K562 (cell line): ENCODE results near the gene IL20RA. TPM values are rescaled to one million over a fixed set of nuclear protein-coding genes. Genes with fewer than 3 reads are reported as not detected.

ENCODE experiments used
- ATAC-seq: fragments of 200-7000 bp; cut with Tn5 transposase; 3 replicates; pipeline ENCODE4 v1.9.1; 2020; ENCODE audit warnings: moderate library complexity
- BruUV-seq: library from RNA; stranded (reverse); fragments of 400-500 nt; replicated peaks from 2 replicates; lab custom pipeline; 2021; lab: Mats Ljungman, UMichigan
- CTCF ChIA-PET: fragments of 300-600 bp; formaldehyde crosslinking; extraction: SDS; loops from one replicate; lab custom pipeline; 2021; ENCODE audit warnings: low intra/inter-chr PET ratio; lab: Yijun Ruan, JAX
- POLR2A ChIA-PET: fragments of 300-600, 350-650 bp; sonication (Branson Sonifier 250); formaldehyde crosslinking; extraction: SDS; loops from one replicate; lab custom pipeline; 2021; ENCODE audit warnings: antibody characterized with exemption, inconsistent platforms; lab: Yijun Ruan, JAX
- DNase-seq, 4 experiments: peaks; one replicate each; pipeline versions ENCODE4 v3.0.0 to v3.0.0-alpha.2; 2011 to 2018; ENCODE audit warnings: low spot score in 3 of 4, mixed read lengths in 3 of 4; ENCODE audit errors: extremely low read depth in 1 of 4
- FAIRE-seq: peaks from 2 replicates; lab custom pipeline; 2011; peaks lifted over from hg19 to GRCh38; lab: Jason Lieb, UNC
- H2AFZ ChIP-seq: 2 replicates; pipeline ENCODE4 v1.6.0; 2011; ENCODE audit warnings: low read depth, low read length, control low read depth, inconsistent platforms
- H3K27ac ChIP-seq: fragments of 200-600 bp; 3 replicates; pipeline ENCODE4 v1.8.0; 2011; ENCODE audit warnings: low read depth, mild to moderate bottlenecking, control low read depth, inconsistent platforms, low read length, moderate library complexity, mixed read lengths; ENCODE audit errors: extremely low read depth
- H3K27me3 ChIP-seq, 2 experiments: fragments of 300-600 bp in 1 of 2; 2 replicates in 1 of 2; 3 replicates in 1 of 2; pipeline versions ENCODE4 v1.6.0 to v1.8.0; 2011; ENCODE audit warnings: inconsistent platforms in 2 of 2, low read length in 2 of 2, mild to moderate bottlenecking in 1 of 2, mixed read lengths in 1 of 2, moderate library complexity in 1 of 2; ENCODE audit not compliant: control insufficient read depth in 2 of 2, insufficient read depth in 2 of 2
- H3K36me3 ChIP-seq: fragments of 300-600 bp; 3 replicates; pipeline ENCODE4 v1.8.0; 2011; ENCODE audit warnings: mild to moderate bottlenecking, low read length, inconsistent platforms; ENCODE audit not compliant: control insufficient read depth, insufficient read depth
- H3K4me1 ChIP-seq, 2 experiments: fragments of 200-600 bp in 1 of 2; replicated peaks in 1 of 2; 2 replicates in 1 of 2; 3 replicates in 1 of 2; pipeline versions ENCODE4 v1.5.1 to v1.8.0; 2011; ENCODE audit warnings: inconsistent platforms in 2 of 2, low read length in 2 of 2, mild to moderate bottlenecking in 1 of 2, mixed read lengths in 1 of 2, moderate library complexity in 1 of 2; ENCODE audit not compliant: control insufficient read depth in 2 of 2, insufficient read depth in 2 of 2
- H3K4me2 ChIP-seq: 2 replicates; pipeline ENCODE4 v1.6.1; 2011; ENCODE audit warnings: low read length, control low read depth, inconsistent platforms, mixed read lengths; ENCODE audit not compliant: insufficient read depth
- H3K4me3 ChIP-seq: fragments of 200-600 bp; sonication (generic), shearing (Covaris generic); 2 replicates; pipeline ENCODE4 v1.5.1; 2016; ENCODE audit warnings: control low read depth, inconsistent platforms
- H3K79me2 ChIP-seq: fragments of 200-600 bp; 3 replicates; pipeline ENCODE4 v1.8.0; 2011; ENCODE audit warnings: low read length, inconsistent platforms; ENCODE audit not compliant: control insufficient read depth, insufficient read depth
- H3K9ac ChIP-seq, 2 experiments: 2 replicates each; pipeline versions ENCODE4 v1.6.0 to v1.6.1; 2011; ENCODE audit warnings: low read depth in 2 of 2, low read length in 2 of 2, control low read depth in 1 of 2, inconsistent platforms in 1 of 2, mild to moderate bottlenecking in 1 of 2, mixed read lengths in 1 of 2; ENCODE audit not compliant: insufficient read depth in 1 of 2
- H3K9me1 ChIP-seq: one replicate; pipeline ENCODE4 v1.6.0; 2011; ENCODE audit warnings: inconsistent platforms, mild to moderate bottlenecking, low read length, moderate library complexity; ENCODE audit not compliant: control insufficient read depth, insufficient read depth
- H3K9me3 ChIP-seq: replicated peaks from 2 replicates; pipeline ENCODE4 v1.5.1; 2011; ENCODE audit warnings: low read depth, low read length, inconsistent platforms; ENCODE audit not compliant: control insufficient read depth, insufficient read depth
- H4K20me1 ChIP-seq: replicated peaks from 2 replicates; pipeline ENCODE4 v1.6.1; 2011; ENCODE audit warnings: low read length, inconsistent platforms, mixed read lengths; ENCODE audit not compliant: control insufficient read depth, insufficient read depth
- CBX8 ChIP-seq: fragments of 200-600 bp; sonication (generic); IDR thresholded peaks from 2 replicates; pipeline ENCODE4 v1.6.1; 2012; ENCODE audit warnings: borderline replicate concordance, mixed run types, low read depth, mild to moderate bottlenecking, moderate library complexity, mixed read lengths, low read length, control low read depth, inconsistent platforms; ENCODE audit not compliant: poor library complexity, severe bottlenecking; ENCODE audit errors: extremely low read depth
- FOXJ2 ChIP-seq: fragments of 200-800 bp; sonication (Bioruptor generic); IDR thresholded peaks from 2 replicates; pipeline ENCODE4 v1.6.1; 2016; ENCODE audit warnings: missing genetic modification characterization, missing compliant biosample characterization
- PHF21A ChIP-seq: fragments of 450-650 bp; IDR thresholded peaks from 2 replicates; pipeline ENCODE4 v1.6.1; 2017; ENCODE audit warnings: low read depth, borderline replicate concordance
- WGBS: fragments of 100-300 bp; shearing (Covaris generic); methylation state at CpG from one replicate; pipeline ENCODE4 v1.1.6; 2016; ENCODE audit warnings: low coverage, mixed read lengths; ENCODE audit not compliant: insufficient coverage; ENCODE audit errors: missing lambda C conversion rate; 5-methylcytosine and 5-hydroxymethylcytosine counted together
- in situ Hi-C: fragments of 300-500 bp; cut with MboI; formaldehyde crosslinking; loops from 4 replicates; pipeline ENCODE4 v1.15.0; 2018; ENCODE audit warnings: inconsistent platforms, mixed read lengths
- intact Hi-C: fragments of 100-400 bp; cut with micrococcal nuclease; formaldehyde crosslinking; loops from 2 replicates; pipeline ENCODE4 v1.14.2; 2022
- polyA plus RNA-seq, 8 experiments: library from polyadenylated mRNA; depleted of rRNA in 4 of 8; stranded (reverse) in 5 of 8; unstranded in 3 of 8; fragments of >200 nt; fragmentation: Nextera tagmentation in 2 of 8; fragmentation: Illumina TruSeq in 1 of 8; extraction: Ambion mirVana in 2 of 8; extraction: Trizol in 1 of 8; gene quantifications; 2 replicates each; pipeline versions ENCODE4 v1.2.1 to v1.2.3, GENCODE V29; 2011 to 2014; ENCODE audit warnings: inconsistent platforms in 1 of 8, missing spikeins in 1 of 8
- total RNA-seq, 7 experiments: library from RNA; depleted of rRNA in 6 of 7; stranded (reverse); fragments of >200 nt in 6 of 7; fragmentation: Illumina TruSeq in 2 of 7; extraction: Trizol in 2 of 7; gene quantifications; 2 replicates each; pipeline versions ENCODE4 v1.2.1 to v1.2.3, GENCODE V29; 2011 to 2021; ENCODE audit warnings: low replicate concordance in 1 of 7

The IL20RA gene
- total and polyA plus RNA-seq, 9 of the 15 experiments (the other 6 are each of a cell fraction or from before 2014, with no cell fraction given) = not detected

DNA sequence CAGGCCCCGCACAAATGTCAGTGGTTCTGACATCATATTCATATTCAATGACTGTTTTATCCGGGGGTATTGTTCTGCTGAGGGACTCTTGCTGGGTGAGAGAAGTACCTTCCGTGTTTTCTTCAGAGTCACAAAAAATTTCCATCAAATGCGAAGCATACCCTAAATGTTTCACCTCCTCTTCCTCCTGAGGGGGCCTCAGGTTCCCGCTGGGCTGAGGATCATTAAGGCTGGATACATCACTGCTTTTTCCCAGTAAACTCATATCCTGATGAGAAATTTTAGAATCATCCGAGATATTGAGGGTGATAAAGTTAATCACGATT lies 42.8 kb downstream of the IL20RA start:
- Histone ChIP-seq H3K9me3 (no peaks in the 10 kb centered on the region), H4K20me1 (no peaks in the 10 kb centered on the region), H3K27me3 (peaks cover 12 to 29% of the 10 kb centered on the region in 2 experiments), H3K4me2 (no peak overlapping the region), H3K4me1 (no peaks in the 10 kb centered on the region), H3K9me1 (no peaks in the 10 kb centered on the region), H2AFZ (no peak overlapping the region), H3K4me3 (no peak overlapping the region), H3K27ac (no peak overlapping the region), H3K36me3 (no peaks in the 10 kb centered on the region), H3K9ac (no peak overlapping the region), H3K79me2 (no peaks in the 10 kb centered on the region)
- intact Hi-C loops (no loop called here), in situ Hi-C loops (no loop called here)
- FAIRE-seq (no peak), DNase-seq (no peak), ATAC-seq (no peak)
- no TSS peak for BruUV-seq
- CTCF ChIA-PET = no interaction called here
- POLR2A ChIA-PET = no interaction called here
- WGBS = 0% methylated on average over 7 of the region's 7 CpGs
- no peak for TF ChIP-seq FOXJ2

DNA sequence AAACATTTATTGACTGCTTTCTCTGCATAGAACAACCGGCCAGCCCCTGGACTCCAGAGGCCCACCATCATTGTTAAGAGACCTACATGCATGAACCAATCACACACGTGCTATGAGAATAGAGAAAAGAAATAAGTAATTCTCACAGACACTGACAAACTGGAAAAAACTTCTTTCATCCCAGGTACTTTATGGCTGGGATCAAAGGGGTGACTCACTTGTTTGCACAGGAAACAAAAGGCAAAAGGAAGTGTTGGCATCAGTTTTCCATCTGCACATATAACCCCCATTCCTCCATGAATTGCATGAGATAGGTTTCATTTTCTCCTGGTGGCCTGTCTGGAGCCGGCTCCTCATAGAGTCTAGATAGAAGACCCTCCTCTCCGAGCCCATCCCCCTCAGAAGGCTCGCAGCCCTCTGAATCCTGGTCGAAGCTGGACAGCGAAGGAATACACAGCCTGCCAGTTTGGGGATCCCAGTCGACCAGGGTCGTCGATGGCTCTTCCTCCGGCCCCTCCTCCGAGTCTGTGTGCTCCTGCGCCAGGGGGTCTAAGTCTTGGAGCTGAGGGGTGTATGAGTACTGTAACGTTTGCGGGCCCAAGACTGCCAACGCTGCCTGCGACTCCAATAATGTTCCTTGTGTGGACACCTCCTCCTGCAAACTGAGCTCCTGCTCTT lies 43.3 kb downstream of the IL20RA start:
- H3K4me2 ChIP-seq = no peak overlapping the region
- no peak overlapping the region for H2AFZ ChIP-seq
- no peaks in the 10 kb centered on the region for H3K4me1 ChIP-seq
- in situ Hi-C loops (no loop called here), intact Hi-C loops (no loop called here)
- ChIA-PET POLR2A (no interaction called here), CTCF (no interaction called here)
- peaks cover 12 to 25% of the 10 kb centered on the region in 2 experiments for H3K27me3 ChIP-seq
- no peak for FAIRE-seq
- no peak for DNase-seq
- no peak overlapping the region for H3K4me3 ChIP-seq
- no peak overlapping the region for H3K9ac ChIP-seq
- no TSS peak for BruUV-seq
- no peak overlapping the region for H3K27ac ChIP-seq
- ATAC-seq = no peak
- TF ChIP-seq PHF21A = no peak
- TF ChIP-seq CBX8 = peak; percentile 20
- 2% methylated on average over 17 of the region's 17 CpGs for WGBS
- no peaks in the 10 kb centered on the region for H3K9me3 ChIP-seq
- H3K79me2 ChIP-seq = no peaks in the 10 kb centered on the region
- no peaks in the 10 kb centered on the region for H3K36me3 ChIP-seq
- no peaks in the 10 kb centered on the region for H4K20me1 ChIP-seq
- H3K9me1 ChIP-seq = no peaks in the 10 kb centered on the region
